ENCODE measurements around the gene LRRC17. TPM values are rescaled to one million over a fixed set of nuclear protein-coding genes. Genes with fewer than 3 reads are reported as not detected.

Gene LRRC17
- total RNA-seq, 1 experiment from 2014 or later: 0.39 TPM

GRCh38 chr7:102869195-102869594 lies 43.6 kb upstream of the LRRC17 start:
- no peak overlapping the region for H3K4me3 Mint-ChIP-seq (ENCODE audit: unreplicated experiment)
- no peak overlapping the region for H3K27ac Mint-ChIP-seq (ENCODE audit: unreplicated experiment)
- ChIA-PET CTCF (no interaction called here), POLR2A (no interaction called here)
- DNase-seq: no peak
- Histone ChIP-seq H3K27me3 (replicated peaks; ENCODE audit: control insufficient read depth, insufficient read depth, low read length) (no peaks in the 10 kb centered on the region), H3K4me1 (no peaks in the 10 kb centered on the region; the same call in none of the 2 replicates), H3K36me3 (ENCODE audit: control insufficient read depth, insufficient read depth, low read length) (no peaks in the 10 kb centered on the region), H3K9me3 (no peaks in the 10 kb centered on the region), H3K4me3 (ENCODE audit: low read depth, low read length) (no peak overlapping the region)
- H3K36me3 Mint-ChIP-seq (ENCODE audit: insufficient read depth, unreplicated experiment): no peaks in the 10 kb centered on the region
- peaks cover 11% of the 10 kb centered on the region for H3K4me1 Mint-ChIP-seq (ENCODE audit: low read depth, unreplicated experiment)
- TF ChIP-seq, protein P1, sequence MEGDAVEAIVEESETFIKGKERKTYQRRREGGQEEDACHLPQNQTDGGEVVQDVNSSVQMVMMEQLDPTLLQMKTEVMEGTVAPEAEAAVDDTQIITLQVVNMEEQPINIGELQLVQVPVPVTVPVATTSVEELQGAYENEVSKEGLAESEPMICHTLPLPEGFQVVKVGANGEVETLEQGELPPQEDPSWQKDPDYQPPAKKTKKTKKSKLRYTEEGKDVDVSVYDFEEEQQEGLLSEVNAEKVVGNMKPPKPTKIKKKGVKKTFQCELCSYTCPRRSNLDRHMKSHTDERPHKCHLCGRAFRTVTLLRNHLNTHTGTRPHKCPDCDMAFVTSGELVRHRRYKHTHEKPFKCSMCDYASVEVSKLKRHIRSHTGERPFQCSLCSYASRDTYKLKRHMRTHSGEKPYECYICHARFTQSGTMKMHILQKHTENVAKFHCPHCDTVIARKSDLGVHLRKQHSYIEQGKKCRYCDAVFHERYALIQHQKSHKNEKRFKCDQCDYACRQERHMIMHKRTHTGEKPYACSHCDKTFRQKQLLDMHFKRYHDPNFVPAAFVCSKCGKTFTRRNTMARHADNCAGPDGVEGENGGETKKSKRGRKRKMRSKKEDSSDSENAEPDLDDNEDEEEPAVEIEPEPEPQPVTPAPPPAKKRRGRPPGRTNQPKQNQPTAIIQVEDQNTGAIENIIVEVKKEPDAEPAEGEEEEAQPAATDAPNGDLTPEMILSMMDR (IDR thresholded peaks at IDR 0.05; ENCODE audit: insufficient read depth in 1 of 2, low read depth in 1 of 2, low read length in 1 of 2, severe bottlenecking in 1 of 2, unreplicated experiment in 1 of 2): no peak
- intact Hi-C loops (cut with micrococcal nuclease; ENCODE audit: unreplicated experiment): no loop called here
- H3K9me3 Mint-ChIP-seq (ENCODE audit: unreplicated experiment): no peaks in the 10 kb centered on the region
- H3K27me3 Mint-ChIP-seq (ENCODE audit: insufficient read depth, unreplicated experiment): no peaks in the 10 kb centered on the region
- no TSS peak for BruUV-seq (replicated peaks)

GRCh38 chr7:102872460-102872859 lies 40.3 kb upstream of the LRRC17 start:
- H3K4me1 ChIP-seq: peaks cover 10% of the 10 kb centered on the region
- POLR2A ChIA-PET: no interaction called here

DNA sequence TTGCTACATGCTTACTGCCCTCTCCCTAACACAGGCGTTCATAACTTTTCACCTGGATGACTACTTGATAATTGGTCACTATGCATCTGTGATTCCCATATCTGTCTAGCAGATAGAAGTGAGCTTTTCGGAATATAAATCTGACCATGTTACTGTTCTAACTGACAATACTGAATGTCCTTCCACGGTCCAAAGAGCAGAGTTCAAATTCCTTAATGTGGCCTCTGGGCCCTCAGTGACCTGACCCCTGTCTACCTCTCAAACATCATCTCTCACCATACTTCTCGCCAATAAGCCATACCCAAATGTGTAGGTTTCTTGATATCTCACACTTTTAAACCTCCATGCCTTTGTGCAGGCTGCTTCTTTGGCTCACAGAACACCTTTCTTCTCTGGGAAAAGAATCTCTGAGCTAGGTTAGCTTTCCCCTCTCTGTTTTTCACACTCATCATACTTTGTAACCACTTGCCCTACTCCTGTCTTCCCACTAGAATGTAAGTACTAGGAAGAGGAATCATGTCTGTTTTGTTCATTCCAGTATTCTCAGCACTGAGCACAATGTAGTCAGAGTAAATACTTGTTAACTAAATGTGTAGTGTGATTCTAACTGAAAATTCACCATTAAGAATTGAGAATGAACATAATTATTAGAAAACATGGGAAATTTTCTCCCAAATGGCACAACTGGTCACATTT lies 39.2 kb upstream of the LRRC17 start:
- intact Hi-C loops (cut with micrococcal nuclease; ENCODE audit: unreplicated experiment): no loop called here
- Histone ChIP-seq H3K4me3 (ENCODE audit: low read depth, low read length) (no peak overlapping the region), H3K4me1 (peaks cover 10% of the 10 kb centered on the region), H3K27me3 (replicated peaks; ENCODE audit: control insufficient read depth, insufficient read depth, low read length) (no peaks in the 10 kb centered on the region), H3K36me3 (ENCODE audit: control insufficient read depth, insufficient read depth, low read length) (no peaks in the 10 kb centered on the region), H3K9me3 (no peaks in the 10 kb centered on the region)
- peaks cover 24% of the 10 kb centered on the region for H3K4me1 Mint-ChIP-seq (ENCODE audit: low read depth, unreplicated experiment)
- ChIA-PET CTCF (no interaction called here), POLR2A (no interaction called here)
- H3K27me3 Mint-ChIP-seq (ENCODE audit: insufficient read depth, unreplicated experiment): no peaks in the 10 kb centered on the region
- DNase-seq: no peak
- no peak overlapping the region for H3K27ac Mint-ChIP-seq (ENCODE audit: unreplicated experiment)
- no peaks in the 10 kb centered on the region for H3K9me3 Mint-ChIP-seq (ENCODE audit: unreplicated experiment)
- TF ChIP-seq, protein P1 (IDR thresholded peaks at IDR 0.05; ENCODE audit: insufficient read depth in 1 of 2, low read depth in 1 of 2, low read length in 1 of 2, severe bottlenecking in 1 of 2, unreplicated experiment in 1 of 2): no peak
- H3K36me3 Mint-ChIP-seq (ENCODE audit: insufficient read depth, unreplicated experiment): peaks cover 5% of the 10 kb centered on the region
- no TSS peak for BruUV-seq (replicated peaks)
- no peak overlapping the region for H3K4me3 Mint-ChIP-seq (ENCODE audit: unreplicated experiment)

More at GRCh38 chr7:102872460-102872859, 40.3 kb upstream of the LRRC17 start:
- Histone ChIP-seq H3K9me3 (no peaks in the 10 kb centered on the region), H3K36me3 (ENCODE audit: control insufficient read depth, insufficient read depth, low read length) (no peaks in the 10 kb centered on the region), H3K27me3 (replicated peaks; ENCODE audit: control insufficient read depth, insufficient read depth, low read length) (no peaks in the 10 kb centered on the region), H3K4me3 (ENCODE audit: low read depth, low read length) (no peak overlapping the region)
- TF ChIP-seq, protein P1 (IDR thresholded peaks at IDR 0.05; ENCODE audit: insufficient read depth in 1 of 2, low read depth in 1 of 2, low read length in 1 of 2, severe bottlenecking in 1 of 2, unreplicated experiment in 1 of 2): no peak
- H3K27me3 Mint-ChIP-seq (ENCODE audit: insufficient read depth, unreplicated experiment): no peaks in the 10 kb centered on the region
- no peaks in the 10 kb centered on the region for H3K9me3 Mint-ChIP-seq (ENCODE audit: unreplicated experiment)
- H3K4me1 Mint-ChIP-seq (ENCODE audit: low read depth, unreplicated experiment): peaks cover 24% of the 10 kb centered on the region
- peaks cover 5% of the 10 kb centered on the region for H3K36me3 Mint-ChIP-seq (ENCODE audit: insufficient read depth, unreplicated experiment)
- CTCF ChIA-PET: no interaction called here
- intact Hi-C loops (cut with micrococcal nuclease; ENCODE audit: unreplicated experiment): no loop called here
- no peak overlapping the region for H3K27ac Mint-ChIP-seq (ENCODE audit: unreplicated experiment)
- no peak overlapping the region for H3K4me3 Mint-ChIP-seq (ENCODE audit: unreplicated experiment)
- no TSS peak for BruUV-seq (replicated peaks)
- DNase-seq: no peak

Data from Caco-2 (cell line).